Ishikawa (cell line): ENCODE data around the gene LMAN2L.

Experiments used
- CEBPB ChIP-seq: IDR thresholded peaks from 2 replicates; pipeline ENCODE4 v1.6.1; 2012
- CREB1 ChIP-seq: IDR thresholded peaks from 2 replicates; pipeline ENCODE4 v1.6.1; 2012; ENCODE audit warnings: low read depth
- EGR1 ChIP-seq: IDR thresholded peaks from 2 replicates; pipeline ENCODE4 v1.6.1; 2012
- EP300 ChIP-seq: IDR thresholded peaks from 2 replicates; pipeline ENCODE4 v1.6.1; 2012; ENCODE audit warnings: borderline replicate concordance
- FOXM1 ChIP-seq: IDR thresholded peaks from 2 replicates; pipeline ENCODE4 v1.6.1; 2012; ENCODE audit warnings: low read depth, borderline replicate concordance
- NFIC ChIP-seq: IDR thresholded peaks from 2 replicates; pipeline ENCODE4 v1.6.1; 2012
- RAD21 ChIP-seq: IDR thresholded peaks from 2 replicates; pipeline ENCODE4 v1.6.1; 2012; ENCODE audit warnings: low read depth
- TAF1 ChIP-seq: IDR thresholded peaks from 2 replicates; pipeline ENCODE4 v1.6.1; 2012; ENCODE audit warnings: low read depth, mild to moderate bottlenecking
- TCF12 ChIP-seq: IDR thresholded peaks from 2 replicates; pipeline ENCODE4 v1.6.1; 2012; ENCODE audit warnings: low read depth
- TEAD4 ChIP-seq: IDR thresholded peaks from 2 replicates; pipeline ENCODE4 v1.6.1; 2012
- YY1 ChIP-seq: IDR thresholded peaks from 2 replicates; pipeline ENCODE4 v1.6.1; 2012; ENCODE audit warnings: low read depth
- ZBTB7A ChIP-seq: IDR thresholded peaks from 2 replicates; pipeline ENCODE4 v1.6.1; 2012; ENCODE audit warnings: low read depth
- TF ChIP-seq, protein P1 (sequence below): IDR thresholded peaks from 2 replicates; pipeline ENCODE4 v1.6.1; 2012; ENCODE audit warnings: low read depth, mild to moderate bottlenecking
- TF ChIP-seq, protein P2 (sequence below): IDR thresholded peaks from 2 replicates; pipeline ENCODE4 v1.6.1; 2012

DNA sequence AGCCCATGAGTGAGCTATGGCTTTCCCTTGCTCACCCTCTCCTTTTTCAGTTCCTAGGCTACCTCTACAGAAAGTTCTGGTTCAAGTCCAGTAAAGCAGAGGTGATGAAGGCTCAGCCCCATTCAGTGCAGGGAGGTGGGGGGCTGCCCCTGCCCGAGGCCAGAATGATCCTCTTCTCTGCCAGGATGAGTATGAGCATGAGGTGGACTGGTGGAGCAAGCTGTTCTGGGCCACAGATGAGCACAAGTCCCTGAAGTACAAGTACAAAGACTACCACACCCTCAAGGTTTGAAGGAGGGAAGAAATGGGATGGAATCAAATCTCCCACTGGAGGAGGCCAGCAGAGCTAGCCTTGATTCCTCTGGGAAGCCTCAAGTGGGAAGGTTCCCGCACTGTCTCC, 42.4 kb downstream of the LMAN2L start:
- TF ChIP-seq CEBPB = no peak
- TF ChIP-seq TAF1 = no peak
- TF ChIP-seq TEAD4 = no peak
- TF ChIP-seq TCF12 = no peak
- TF ChIP-seq RAD21 = no peak
- no peak for TF ChIP-seq FOXM1
- TF ChIP-seq ZBTB7A = no peak
- TF ChIP-seq, protein P1, sequence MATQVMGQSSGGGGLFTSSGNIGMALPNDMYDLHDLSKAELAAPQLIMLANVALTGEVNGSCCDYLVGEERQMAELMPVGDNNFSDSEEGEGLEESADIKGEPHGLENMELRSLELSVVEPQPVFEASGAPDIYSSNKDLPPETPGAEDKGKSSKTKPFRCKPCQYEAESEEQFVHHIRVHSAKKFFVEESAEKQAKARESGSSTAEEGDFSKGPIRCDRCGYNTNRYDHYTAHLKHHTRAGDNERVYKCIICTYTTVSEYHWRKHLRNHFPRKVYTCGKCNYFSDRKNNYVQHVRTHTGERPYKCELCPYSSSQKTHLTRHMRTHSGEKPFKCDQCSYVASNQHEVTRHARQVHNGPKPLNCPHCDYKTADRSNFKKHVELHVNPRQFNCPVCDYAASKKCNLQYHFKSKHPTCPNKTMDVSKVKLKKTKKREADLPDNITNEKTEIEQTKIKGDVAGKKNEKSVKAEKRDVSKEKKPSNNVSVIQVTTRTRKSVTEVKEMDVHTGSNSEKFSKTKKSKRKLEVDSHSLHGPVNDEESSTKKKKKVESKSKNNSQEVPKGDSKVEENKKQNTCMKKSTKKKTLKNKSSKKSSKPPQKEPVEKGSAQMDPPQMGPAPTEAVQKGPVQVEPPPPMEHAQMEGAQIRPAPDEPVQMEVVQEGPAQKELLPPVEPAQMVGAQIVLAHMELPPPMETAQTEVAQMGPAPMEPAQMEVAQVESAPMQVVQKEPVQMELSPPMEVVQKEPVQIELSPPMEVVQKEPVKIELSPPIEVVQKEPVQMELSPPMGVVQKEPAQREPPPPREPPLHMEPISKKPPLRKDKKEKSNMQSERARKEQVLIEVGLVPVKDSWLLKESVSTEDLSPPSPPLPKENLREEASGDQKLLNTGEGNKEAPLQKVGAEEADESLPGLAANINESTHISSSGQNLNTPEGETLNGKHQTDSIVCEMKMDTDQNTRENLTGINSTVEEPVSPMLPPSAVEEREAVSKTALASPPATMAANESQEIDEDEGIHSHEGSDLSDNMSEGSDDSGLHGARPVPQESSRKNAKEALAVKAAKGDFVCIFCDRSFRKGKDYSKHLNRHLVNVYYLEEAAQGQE = no peak
- no peak for TF ChIP-seq NFIC
- no peak for TF ChIP-seq CREB1
- TF ChIP-seq YY1 = no peak
- no peak for TF ChIP-seq EP300
- TF ChIP-seq, protein P2, sequence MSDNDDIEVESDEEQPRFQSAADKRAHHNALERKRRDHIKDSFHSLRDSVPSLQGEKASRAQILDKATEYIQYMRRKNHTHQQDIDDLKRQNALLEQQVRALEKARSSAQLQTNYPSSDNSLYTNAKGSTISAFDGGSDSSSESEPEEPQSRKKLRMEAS = no peak
- no peak for TF ChIP-seq EGR1
